WTC11 (cell line): ENCODE results near the gene PRR7. TPM values are rescaled to one million over a fixed set of nuclear protein-coding genes. Genes with fewer than 3 reads are reported as not detected.
A peak's percentile ranks its signal among the peaks of the same experiment; 100 is the strongest.
"Not testable (repeated sequence)": the region's sequence is repeated elsewhere in the genome, so short reads cannot be mapped to it uniquely, and the experiment has no call there.

Experiments
- ATAC-seq: fragments of 200-7000 bp; cut with Tn5 transposase; 2 replicates; pipeline ENCODE4 v1.10.0; 2021; ENCODE audit warnings: mild to moderate bottlenecking, moderate library complexity
- CTCF ChIA-PET: fragments of 300-600 bp; sonication (Branson Sonifier 250); formaldehyde crosslinking; loops from one replicate; lab custom pipeline; 2021; ENCODE audit warnings: antibody characterized with exemption; lab: Charles Lee
- POLR2A ChIA-PET: fragments of 350-600 bp; sonication (Branson Sonifier 250); formaldehyde crosslinking; loops from one replicate; lab custom pipeline; 2021; ENCODE audit warnings: antibody characterized with exemption; lab: Charles Lee
- DNase-seq: peaks from one replicate; pipeline ENCODE4 v3.0.0; 2021; ENCODE audit warnings: low spot score
- H3K27ac Mint-ChIP-seq: 2 replicates; pipeline ENCODE4 v1.8.0; 2021; ENCODE audit warnings: mixed read lengths
- H3K27me3 Mint-ChIP-seq: 2 replicates; pipeline ENCODE4 v1.8.0; 2021; ENCODE audit warnings: low read depth, mild to moderate bottlenecking, moderate library complexity, mixed read lengths
- H3K36me3 Mint-ChIP-seq: 2 replicates; pipeline ENCODE4 v1.8.0; 2021; ENCODE audit warnings: mixed read lengths
- H3K4me1 Mint-ChIP-seq: 2 replicates; pipeline ENCODE4 v1.8.0; 2022; ENCODE audit warnings: mixed read lengths
- H3K4me3 Mint-ChIP-seq: 2 replicates; pipeline ENCODE4 v1.8.0; 2021; ENCODE audit warnings: mild to moderate bottlenecking, moderate library complexity, mixed read lengths
- H3K9me3 Mint-ChIP-seq: 2 replicates; pipeline ENCODE4 v1.8.0; 2021; ENCODE audit warnings: mixed read lengths
- E2F4 ChIP-seq: sonication (generic); formaldehyde crosslinking; IDR thresholded peaks from 2 replicates; pipeline ENCODE4 v1.8.1; 2022; ENCODE audit warnings: low read depth, mild to moderate bottlenecking, moderate library complexity, missing genetic modification reagents, borderline replicate concordance
- FOXP1 ChIP-seq: sonication (generic); formaldehyde crosslinking; IDR thresholded peaks from 2 replicates; pipeline ENCODE4 v1.8.0; 2022; ENCODE audit warnings: missing genetic modification reagents, mild to moderate bottlenecking, moderate library complexity, borderline replicate concordance
- MLX ChIP-seq: sonication (generic); formaldehyde crosslinking; IDR thresholded peaks from 2 replicates; pipeline ENCODE4 v1.8.1; 2023; ENCODE audit warnings: mild to moderate bottlenecking, missing genetic modification reagents, moderate library complexity
- NFE2L1 ChIP-seq: sonication (generic); formaldehyde crosslinking; IDR thresholded peaks from 2 replicates; pipeline ENCODE4 v1.8.1; 2023; ENCODE audit warnings: missing genetic modification reagents
- NR3C1 ChIP-seq: sonication (generic); formaldehyde crosslinking; conservative IDR thresholded peaks from 2 replicates; pipeline ENCODE4 v1.8.1; 2023; ENCODE audit warnings: low read depth, mild to moderate bottlenecking, missing genetic modification reagents
- SMAD4 ChIP-seq: sonication (generic); formaldehyde crosslinking; IDR thresholded peaks from 2 replicates; pipeline ENCODE4 v1.8.0; 2022; ENCODE audit warnings: mild to moderate bottlenecking, missing genetic modification reagents
- SOX15 ChIP-seq: fragments of 250-450 bp; sonication (Bioruptor Pico); IDR thresholded peaks from 2 replicates; pipeline ENCODE4 v1.9.0; 2021; ENCODE audit warnings: mild to moderate bottlenecking
- TCF7 ChIP-seq: sonication (generic); formaldehyde crosslinking; IDR thresholded peaks from 2 replicates; pipeline ENCODE4 v1.8.0; 2022; ENCODE audit warnings: mild to moderate bottlenecking, low read depth, missing genetic modification reagents, moderate library complexity
- TEAD1 ChIP-seq: sonication (generic); formaldehyde crosslinking; IDR thresholded peaks from 2 replicates; pipeline ENCODE4 v1.8.0; 2022; ENCODE audit warnings: mild to moderate bottlenecking, missing genetic modification reagents
- USF2 ChIP-seq: sonication (generic); formaldehyde crosslinking; IDR thresholded peaks from 2 replicates; pipeline ENCODE4 v1.8.1; 2023; ENCODE audit warnings: mild to moderate bottlenecking, missing genetic modification reagents, moderate library complexity
- ZMAT4 ChIP-seq: fragments of 250-450 bp; sonication (Bioruptor Pico); IDR thresholded peaks from 2 replicates; pipeline ENCODE4 v1.9.0; 2021; ENCODE audit warnings: mild to moderate bottlenecking
- ZNF121 ChIP-seq: sonication (generic); formaldehyde crosslinking; IDR thresholded peaks from 2 replicates; pipeline ENCODE4 v1.8.0; 2023; ENCODE audit warnings: missing genetic modification reagents
- ZNF317 ChIP-seq: sonication (generic); formaldehyde crosslinking; IDR thresholded peaks from 2 replicates; pipeline ENCODE4 v1.8.1; 2023; ENCODE audit warnings: low read depth, mild to moderate bottlenecking, moderate library complexity, missing genetic modification reagents, borderline replicate concordance
- ZNF396 ChIP-seq: fragments of 250-450 bp; sonication (Bioruptor Pico); IDR thresholded peaks from 2 replicates; pipeline ENCODE4 v1.8.0; 2021; ENCODE audit warnings: mild to moderate bottlenecking, moderate library complexity, borderline replicate concordance
- ZNF423 ChIP-seq: fragments of 250-450 bp; sonication (Bioruptor Pico); IDR thresholded peaks from 2 replicates; pipeline ENCODE4 v2.1.2; 2022; ENCODE audit warnings: mild to moderate bottlenecking, moderate library complexity
- ZNF425 ChIP-seq: fragments of 250-450 bp; sonication (Bioruptor Pico); conservative IDR thresholded peaks from 2 replicates; pipeline ENCODE4 v1.9.0; 2021; ENCODE audit warnings: mild to moderate bottlenecking
- ZNF512 ChIP-seq: sonication (generic); formaldehyde crosslinking; IDR thresholded peaks from 2 replicates; pipeline ENCODE4 v1.8.1; 2022; ENCODE audit warnings: missing genetic modification reagents, borderline replicate concordance
- total RNA-seq: library from RNA; stranded (reverse); gene quantifications from 3 replicates; pipeline ENCODE4 v1.2.3, GENCODE V29; 2021

The PRR7 gene
- total RNA-seq, 1 experiment from 2014 or later: 13.1 TPM

GRCh38 chr5:177483994-177484901 lies 37.6 kb downstream of the PRR7 start (continued):
- TF ChIP-seq SMAD4: no peak
- TF ChIP-seq FOXP1 (CRISPR knock-in tag): no peak
- no peak for TF ChIP-seq ZNF396 (CRISPR knock-in tag)
- no peak for TF ChIP-seq ZNF423 (CRISPR knock-in tag)
- TF ChIP-seq ZNF121: no peak
- no peak for TF ChIP-seq NFE2L1
- TF ChIP-seq ZNF317 (CRISPR knock-in tag): no peak
- TF ChIP-seq ZNF425 (CRISPR knock-in tag): no peak

GRCh38 chr5:177484902-177485549 lies 38.4 kb downstream of the PRR7 start:
- TF ChIP-seq MLX (CRISPR knock-in tag) (0 out of 2 replicates have a peak, but pooled peaks have one; percentile 39), TCF7 (CRISPR knock-in tag) (no peak)
- H3K4me1 Mint-ChIP-seq: 0 out of 2 replicates have a peak, but pooled peaks cover 2% of the 10 kb centered on the region
- H3K27me3 Mint-ChIP-seq: no peaks in the 10 kb centered on the region
- ChIA-PET POLR2A (interaction anchor here (1.0 kb wide), 1 partner anchor 16 kb away, joined by 3 read pairs; no protein-coding TSS in a partner anchor), CTCF (interaction anchor here (1.3 kb wide), 2 partner anchors 27 to 94 kb away, joined by 3 to 4 read pairs; no protein-coding TSS in a partner anchor)
- ATAC-seq: no peak
- H3K4me3 Mint-ChIP-seq: no peak overlapping the region
- H3K27ac Mint-ChIP-seq: peak overlapping the region; percentile 81
- no peaks in the 10 kb centered on the region for H3K9me3 Mint-ChIP-seq
- no peak for DNase-seq
- peaks cover 51% of the 10 kb centered on the region for H3K36me3 Mint-ChIP-seq

GRCh38 chr5:177485753-177486152 lies 39.1 kb downstream of the PRR7 start:
- H3K27me3 Mint-ChIP-seq, ATAC-seq, H3K4me3 Mint-ChIP-seq, H3K9me3 Mint-ChIP-seq, DNase-seq, H3K27ac Mint-ChIP-seq: not testable (repeated sequence)
- CTCF ChIA-PET: interaction anchor here (1.3 kb wide), 2 partner anchors 28 to 95 kb away, joined by 3 to 4 read pairs; no protein-coding TSS in a partner anchor
- POLR2A ChIA-PET: interaction anchor here (1.0 kb wide), 2 partner anchors 10 to 17 kb away, joined by 3 read pairs; no protein-coding TSS in a partner anchor
- H3K36me3 Mint-ChIP-seq: peaks cover 53% of the 10 kb centered on the region
- peak; percentile 80; the same call in 1 of the 2 replicates for TF ChIP-seq ZNF121
- TF ChIP-seq, all 79 proteins: peak for 1; not testable (repeated sequence) for 78
- not testable (repeated sequence) for H3K4me1 Mint-ChIP-seq

- Mint-ChIP-seq H3K4me3 (no peak overlapping the region), H3K27ac (no peak overlapping the region), H3K36me3 (peaks cover 55% of the 10 kb centered on the region), H3K27me3 (no peaks in the 10 kb centered on the region), H3K9me3 (no peaks in the 10 kb centered on the region), H3K4me1 (peaks cover 5% of the 10 kb centered on the region)
- DNase-seq: no peak
- ChIA-PET CTCF (interaction anchor here (0.6 to 1.3 kb wide), 3 partner anchors 10 to 171 kb away, joined by 3 to 5 read pairs (median 4); no protein-coding TSS in a partner anchor), POLR2A (interaction anchor here (1.0 kb wide), 1 partner anchor 9 kb away, joined by 3 read pairs; no protein-coding TSS in a partner anchor)
- ATAC-seq: no peak
- TF ChIP-seq NR3C1 (CRISPR knock-in tag) (no peak), MLX (CRISPR knock-in tag) (no peak), TEAD1 (CRISPR knock-in tag) (no peak), ZNF512 (no peak), USF2 (CRISPR knock-in tag) (no peak), SMAD4 (no peak), ZNF396 (CRISPR knock-in tag) (no peak), SOX15 (no peak), ZMAT4 (CRISPR knock-in tag) (no peak), E2F4 (no peak), TCF7 (CRISPR knock-in tag) (no peak)
Observed at GRCh38 chr5:177486256-177486655, 39.6 kb downstream of the PRR7 start.
